ENCODE data around the gene EIF2B2. TPM values are rescaled to one million over a fixed set of nuclear protein-coding genes. Genes with fewer than 3 reads are reported as not detected.

EIF2B2 gene
- total and polyA plus RNA-seq, 2 of the 13 experiments (the other 11 are each of a cell fraction or from before 2014, with no cell fraction given) = 54.4 to 78.6 TPM

- no peak for TF ChIP-seq TRIM22 (IDR thresholded peaks at IDR 0.05)
- TF ChIP-seq ZMYM4 (CRISPR knock-in tag; IDR thresholded peaks at IDR 0.05) = peak; percentile 13; the same call in 1 of the 2 replicates
- TF ChIP-seq ZNF724P (CRISPR knock-in tag; IDR thresholded peaks at IDR 0.05; ENCODE audit: borderline replicate concordance) = no peak
- TF ChIP-seq RAD21 (CRISPR knock-in tag; IDR thresholded peaks at IDR 0.05) = 0 out of 2 replicates have a peak, but pooled peaks have one; percentile 35
- TF ChIP-seq CREB1 (IDR thresholded peaks at IDR 0.05) = no peak
- no peak for TF ChIP-seq CREB1 (CRISPR knock-in tag; IDR thresholded peaks at IDR 0.05)
- no peak for TF ChIP-seq ZNF280D (CRISPR knock-in tag; IDR thresholded peaks at IDR 0.05)
- no peak for TF ChIP-seq ZNF670 (CRISPR knock-in tag; IDR thresholded peaks at IDR 0.05; ENCODE audit: borderline replicate concordance)
- no peak for TF ChIP-seq U2AF2 (IDR thresholded peaks at IDR 0.05; ENCODE audit: low read depth, low read length)
- TF ChIP-seq ZNF264 (CRISPR knock-in tag; IDR thresholded peaks at IDR 0.05) = 0 out of 2 replicates have a peak, but pooled peaks have one; percentile 64
- no peak for TF ChIP-seq KDM3A (CRISPR knock-in tag; IDR thresholded peaks at IDR 0.05; ENCODE audit: low read depth)
- TF ChIP-seq AKNA (CRISPR knock-in tag; IDR thresholded peaks at IDR 0.05; ENCODE audit: borderline replicate concordance) = no peak
- no peak for TF ChIP-seq BRF2 (CRISPR knock-in tag; IDR thresholded peaks at IDR 0.05)
- no peak for TF ChIP-seq MBNL3 (CRISPR knock-in tag; conservative IDR thresholded peaks at IDR 0.05)
- TF ChIP-seq ZNF878 (CRISPR knock-in tag; IDR thresholded peaks at IDR 0.05) = no peak
- TF ChIP-seq ZNF574 (CRISPR knock-in tag; IDR thresholded peaks at IDR 0.05) = peak; percentile 81
Observed at GRCh38 chr14:75022655-75023054, 19.9 kb downstream of the EIF2B2 start (continued).

All from HepG2 (cell line).